Gastroesophageal sphincter (tissue), 3 donors: ENCODE results near the gene RABGEF1.

Experiments
- CTCF ChIP-seq, 4 experiments: fragments of 200-600 bp in 2 of 4; fragments of 450-650 bp in 2 of 4; sonication (generic) in 1 of 4; IDR thresholded peaks; one replicate each; pipeline ENCODE4 v1.5.1; 2017 to 2019; ENCODE audit warnings: antibody characterized with exemption in 4 of 4, mild to moderate bottlenecking in 2 of 4, moderate library complexity in 2 of 4
- EP300 ChIP-seq: sonication (generic); formaldehyde crosslinking; IDR thresholded peaks from one replicate; pipeline ENCODE4 v1.6.1; 2017; ENCODE audit warnings: antibody characterized with exemption, mild to moderate bottlenecking
- POLR2A ChIP-seq, 2 donors: fragments of 450-650 bp; IDR thresholded peaks; one replicate each; pipeline ENCODE4 v1.6.1; 2017; ENCODE audit warnings: antibody characterized with exemption in 2 of 2, mild to moderate bottlenecking in 2 of 2, moderate library complexity in 1 of 2
- POLR2AphosphoS5 ChIP-seq: sonication (generic); formaldehyde crosslinking; IDR thresholded peaks from one replicate; pipeline ENCODE4 v1.6.1; 2017; ENCODE audit warnings: antibody characterized with exemption

DNA sequence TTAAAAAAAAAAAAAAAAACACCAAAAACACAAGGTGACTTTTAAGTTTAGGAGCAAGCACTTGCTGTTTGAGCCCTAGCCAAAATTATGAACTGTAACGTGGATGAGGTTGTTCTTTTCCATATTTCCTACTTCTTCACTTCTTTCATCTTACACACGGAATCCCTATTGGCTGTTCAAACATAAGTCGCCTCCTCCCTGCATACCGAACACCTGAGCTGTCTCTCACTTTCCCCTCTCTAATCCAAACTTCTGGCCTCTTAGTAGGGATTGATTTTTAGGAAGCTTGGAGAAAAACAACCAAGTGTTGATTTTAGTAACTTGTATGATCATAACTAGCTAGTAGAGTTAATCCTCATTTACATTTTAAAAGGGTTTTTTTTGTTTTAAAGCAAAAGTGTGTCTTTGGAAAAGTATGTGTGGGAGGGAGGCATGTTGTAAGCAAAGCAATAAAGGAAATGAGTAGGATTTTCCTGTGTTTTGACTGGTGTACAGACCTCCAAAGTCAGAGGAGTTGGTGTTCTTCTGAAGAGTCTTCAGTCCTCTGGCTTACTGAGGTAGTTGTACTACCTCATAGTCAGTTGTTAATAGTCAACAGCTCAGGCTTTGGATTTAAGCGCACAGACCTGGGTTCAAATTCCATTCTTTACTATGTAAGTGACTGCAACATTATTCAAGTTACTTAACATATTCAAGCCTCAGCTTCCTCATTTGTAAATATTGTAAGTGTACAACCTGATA, 39.3 kb downstream of the RABGEF1 start:
- TF ChIP-seq EP300, result no peak
- TF ChIP-seq POLR2A (IDR thresholded peaks at IDR 0.05), result no peak
- TF ChIP-seq CTCF (IDR thresholded peaks at IDR 0.05), result no peak
- TF ChIP-seq POLR2AphosphoS5, result no peak
